NCI-H526 (cell line): ENCODE results near the gene LRRC10.

ENCODE experiments used
- DNase-seq, 2 experiments: peaks; one replicate each; lab custom pipeline; 2025; lab: John Stamatoyannopoulos, UW

The LRRC10 gene

GRCh38 chr12:69569236-69569635 lies 41.5 kb downstream of the LRRC10 start:
- DNase-seq = no peak

GRCh38 chr12:69566603-69567002 lies 44.1 kb downstream of the LRRC10 start:
- no peak for DNase-seq

DNA sequence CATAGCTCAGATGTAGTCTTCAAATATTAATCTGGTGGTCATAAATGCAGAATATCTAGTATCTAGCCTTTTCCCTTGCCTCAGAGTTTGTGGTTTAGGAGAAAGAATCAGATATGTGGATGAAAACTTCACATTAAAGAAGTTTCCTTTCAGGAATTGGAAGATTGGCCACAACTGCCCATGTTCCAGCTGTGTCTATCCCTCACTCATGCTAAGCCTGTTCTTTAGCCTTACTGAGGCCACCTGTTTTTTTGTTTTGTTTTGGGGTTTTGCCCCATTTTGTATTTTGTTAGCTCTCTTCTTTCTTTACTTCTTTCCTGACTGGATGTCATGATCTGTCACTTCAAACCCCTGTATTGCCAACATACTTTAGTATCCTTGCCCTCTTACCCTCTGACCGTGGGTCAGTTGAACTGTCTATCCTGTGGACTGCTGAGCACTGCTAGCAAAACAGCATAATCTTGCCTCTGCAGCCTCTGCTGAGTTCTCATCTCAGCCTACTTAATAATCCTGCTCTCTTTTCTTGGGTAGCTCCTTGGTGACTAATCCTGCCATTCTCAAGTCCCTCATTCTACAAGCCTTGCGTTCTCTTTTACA lies 47.4 kb downstream of the LRRC10 start:
- DNase-seq = no peak
